22Rv1 (cell line): ENCODE data around the gene CLRN3.

Experiments used
- ZFX ChIP-seq: fragments of 450-650 bp; IDR thresholded peaks from 2 replicates; pipeline ENCODE4 v1.6.1; 2017; ENCODE audit warnings: antibody characterized with exemption, borderline replicate concordance
- TF ChIP-seq, protein P1 (sequence below): fragments of 450-650 bp; IDR thresholded peaks from 2 replicates; pipeline ENCODE4 v1.5.1; 2017; ENCODE audit warnings: mild to moderate bottlenecking

DNA sequence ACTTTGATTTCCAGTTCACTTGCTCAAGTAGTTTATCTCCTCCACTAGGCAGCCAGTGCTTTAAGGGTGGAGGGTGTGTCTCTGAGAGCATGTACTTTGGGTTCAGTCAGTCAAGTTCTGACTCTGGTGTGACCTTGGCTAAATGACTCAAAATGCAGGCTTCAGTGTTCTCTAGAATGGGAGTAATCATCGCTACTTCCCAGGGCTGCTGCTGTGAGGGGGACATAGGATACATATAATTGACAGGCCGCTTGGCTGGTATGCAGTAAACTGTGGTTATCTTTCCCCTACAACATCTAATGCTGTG is 17.7 kb upstream of the CLRN3 start:
- TF ChIP-seq, protein P1, sequence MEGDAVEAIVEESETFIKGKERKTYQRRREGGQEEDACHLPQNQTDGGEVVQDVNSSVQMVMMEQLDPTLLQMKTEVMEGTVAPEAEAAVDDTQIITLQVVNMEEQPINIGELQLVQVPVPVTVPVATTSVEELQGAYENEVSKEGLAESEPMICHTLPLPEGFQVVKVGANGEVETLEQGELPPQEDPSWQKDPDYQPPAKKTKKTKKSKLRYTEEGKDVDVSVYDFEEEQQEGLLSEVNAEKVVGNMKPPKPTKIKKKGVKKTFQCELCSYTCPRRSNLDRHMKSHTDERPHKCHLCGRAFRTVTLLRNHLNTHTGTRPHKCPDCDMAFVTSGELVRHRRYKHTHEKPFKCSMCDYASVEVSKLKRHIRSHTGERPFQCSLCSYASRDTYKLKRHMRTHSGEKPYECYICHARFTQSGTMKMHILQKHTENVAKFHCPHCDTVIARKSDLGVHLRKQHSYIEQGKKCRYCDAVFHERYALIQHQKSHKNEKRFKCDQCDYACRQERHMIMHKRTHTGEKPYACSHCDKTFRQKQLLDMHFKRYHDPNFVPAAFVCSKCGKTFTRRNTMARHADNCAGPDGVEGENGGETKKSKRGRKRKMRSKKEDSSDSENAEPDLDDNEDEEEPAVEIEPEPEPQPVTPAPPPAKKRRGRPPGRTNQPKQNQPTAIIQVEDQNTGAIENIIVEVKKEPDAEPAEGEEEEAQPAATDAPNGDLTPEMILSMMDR, result no peak
- TF ChIP-seq ZFX, result no peak
